ENCODE measurements around the gene EDC4. TPM values are rescaled to one million over a fixed set of nuclear protein-coding genes. Genes with fewer than 3 reads are reported as not detected.
A peak's percentile ranks its signal among the peaks of the same experiment; 100 is the strongest.
"Not testable (repeated sequence)": the region's sequence is repeated elsewhere in the genome, so short reads cannot be mapped to it uniquely, and the experiment has no call there.

EDC4 gene
- total RNA-seq, 3 donors from 2014 or later: 58.3 to 82.0 (median 64.6) TPM

- Histone ChIP-seq H3K4me3 (no peak overlapping the region), H3K4me1 (ENCODE audit: low read depth) (peaks cover 24% of the 10 kb centered on the region), H3K36me3 (ENCODE audit: low read depth) (no peaks in the 10 kb centered on the region), H3K9me3 (no peaks in the 10 kb centered on the region)
- no peak for ATAC-seq
- no peak for DNase-seq
- intact Hi-C loops (cut with DNase I, micrococcal nuclease): no loop called here
- TF ChIP-seq CTCF (IDR thresholded peaks at IDR 0.05): no peak
Observed at GRCh38 chr16:67860589-67861398, 12.1 kb upstream of the EDC4 start.

- DNase-seq (no peak), ATAC-seq (no peak)
- intact Hi-C loops (cut with DNase I, micrococcal nuclease): no loop called here
- H3K4me3 ChIP-seq: no peak overlapping the region
- H3K4me1 ChIP-seq (ENCODE audit: low read depth): peaks cover 19% of the 10 kb centered on the region
- TF ChIP-seq CTCF (IDR thresholded peaks at IDR 0.05): no peak
- no peaks in the 10 kb centered on the region for H3K9me3 ChIP-seq
- no peaks in the 10 kb centered on the region for H3K36me3 ChIP-seq (ENCODE audit: low read depth)
Observed at GRCh38 chr16:67861877-67862276, 11.0 kb upstream of the EDC4 start.

- intact Hi-C loops (cut with DNase I, micrococcal nuclease): no loop called here
- no peak for TF ChIP-seq CTCF (IDR thresholded peaks at IDR 0.05)
- Histone ChIP-seq H3K4me3 (no peak overlapping the region), H3K4me1 (ENCODE audit: low read depth) (peaks cover 8% of the 10 kb centered on the region), H3K9me3 (no peaks in the 10 kb centered on the region), H3K36me3 (ENCODE audit: low read depth) (no peaks in the 10 kb centered on the region)
- ATAC-seq (peak; percentile 32), DNase-seq (no peak)
Observed at GRCh38 chr16:67862623-67863583, 9.9 kb upstream of the EDC4 start.

- H3K4me3 ChIP-seq; ATAC-seq; DNase-seq; intact Hi-C loops (cut with DNase I, micrococcal nuclease); H3K9me3 ChIP-seq; H3K4me1 ChIP-seq (ENCODE audit: low read depth); H3K36me3 ChIP-seq (ENCODE audit: low read depth): not testable (repeated sequence)
Observed at GRCh38 chr16:67864044-67864443, 8.8 kb upstream of the EDC4 start.

- TF ChIP-seq CTCF (IDR thresholded peaks at IDR 0.05): no peak
- ATAC-seq (no peak), DNase-seq (no peak)
- Histone ChIP-seq H3K4me3 (no peak overlapping the region), H3K9me3 (no peaks in the 10 kb centered on the region), H3K36me3 (ENCODE audit: low read depth) (no peaks in the 10 kb centered on the region), H3K4me1 (ENCODE audit: low read depth) (no peaks in the 10 kb centered on the region)
- intact Hi-C loops (cut with DNase I, micrococcal nuclease): no loop called here
Observed at GRCh38 chr16:67864594-67864993, 8.3 kb upstream of the EDC4 start.

GRCh38 chr16:67865318-67865717, 7.5 kb upstream of the EDC4 start:
- peak in 1 of 3 donors; percentile 36 for DNase-seq
- Histone ChIP-seq H3K4me1 (ENCODE audit: low read depth) (no peaks in the 10 kb centered on the region), H3K4me3 (no peak overlapping the region), H3K9me3 (no peaks in the 10 kb centered on the region), H3K36me3 (ENCODE audit: low read depth) (no peaks in the 10 kb centered on the region)
- intact Hi-C loops (cut with DNase I, micrococcal nuclease): no loop called here
- peak; percentile 72 for ATAC-seq
- TF ChIP-seq CTCF (IDR thresholded peaks at IDR 0.05): no peak
